Spleen (tissue), 11 donors: ENCODE measurements around the gene GPR158. TPM values are rescaled to one million over a fixed set of nuclear protein-coding genes. Genes with fewer than 3 reads are reported as not detected.

ENCODE experiments used
- DNase-seq: peaks from one replicate; pipeline ENCODE4 v3.0.0-alpha.2; 2020
- H3K27ac ChIP-seq, 8 donors: fragments of 200-600 bp; sonication (generic) in 7 of 8; 1 replicate in 4 of 8; 2 replicates in 4 of 8; pipeline versions ENCODE4 v1.5.0 to v1.8.0; 2016 to 2021; ENCODE audit warnings: inconsistent platforms in 4 of 8, mild to moderate bottlenecking in 4 of 8, moderate library complexity in 1 of 8
- H3K27me3 ChIP-seq, 7 donors: fragments of 200-600 bp; sonication (generic) in 6 of 7; replicated peaks in 1 of 7; 1 replicate in 4 of 7; 2 replicates in 3 of 7; pipeline versions ENCODE4 v1.5.0 to v1.8.0; 2016 to 2021; ENCODE audit warnings: inconsistent platforms in 3 of 7, mild to moderate bottlenecking in 1 of 7
- H3K36me3 ChIP-seq, 6 donors: fragments of 200-600 bp; sonication (generic) in 5 of 6; 1 replicate in 4 of 6; 2 replicates in 2 of 6; pipeline versions ENCODE4 v1.5.0 to v1.8.0; 2016 to 2021; ENCODE audit warnings: inconsistent platforms in 2 of 6
- H3K4me1 ChIP-seq, 6 donors: fragments of 200-600 bp; sonication (generic) in 5 of 6; 1 replicate in 3 of 6; 2 replicates in 3 of 6; pipeline versions ENCODE4 v1.5.0 to v1.8.0; 2016 to 2021; ENCODE audit warnings: inconsistent platforms in 3 of 6
- H3K4me3 ChIP-seq, 8 donors: fragments of 200-600 bp; sonication (generic) in 7 of 8; 1 replicate in 4 of 8; 2 replicates in 4 of 8; pipeline versions ENCODE4 v1.5.0 to v1.8.0; 2016 to 2021; ENCODE audit warnings: inconsistent platforms in 4 of 8, mild to moderate bottlenecking in 4 of 8, moderate library complexity in 2 of 8
- H3K9me3 ChIP-seq, 8 donors: fragments of 200-600 bp; sonication (generic) in 7 of 8; 1 replicate in 4 of 8; 2 replicates in 4 of 8; pipeline versions ENCODE4 v1.5.0 to v1.8.0; 2016 to 2021; ENCODE audit warnings: inconsistent platforms in 4 of 8
- CTCF ChIP-seq, 11 experiments: fragments of 200-600 bp in 7 of 11; fragments of 450-650 bp in 4 of 11; sonication (generic) in 4 of 11; IDR thresholded peaks in 8 of 11; conservative IDR thresholded peaks in 3 of 11; 1 replicate in 7 of 11; 2 replicates in 4 of 11; pipeline versions ENCODE4 v1.4.0 to v1.8.0; 2016 to 2021; ENCODE audit warnings: antibody characterized with exemption in 11 of 11, inconsistent platforms in 4 of 11, mild to moderate bottlenecking in 1 of 11
- POLR2A ChIP-seq, 3 donors: fragments of 450-650 bp; IDR thresholded peaks; one replicate each; pipeline ENCODE4 v1.5.1; 2017; ENCODE audit warnings: antibody characterized with exemption in 3 of 3, mild to moderate bottlenecking in 1 of 3
- POLR2AphosphoS5 ChIP-seq, 3 donors: sonication (generic); formaldehyde crosslinking; IDR thresholded peaks; one replicate each; pipeline ENCODE4 v1.5.1; 2017; ENCODE audit warnings: antibody characterized with exemption in 3 of 3
- WGBS, 5 donors: extraction: QIAGEN DNeasy Blood & Tissue Kit in 3 of 5; methylation state at CpG; one replicate each; pipeline versions ENCODE4 v1.1.5 to v1.1.7; 2013 to 2018; 5-methylcytosine and 5-hydroxymethylcytosine counted together
- intact Hi-C: fragments of 100-400 bp; cut with DNase I; formaldehyde crosslinking; loops from one replicate; pipeline ENCODE4 v1.15.0; 2023; ENCODE audit warnings: low total_unique reads
- polyA plus RNA-seq, 3 donors: library from polyadenylated mRNA; stranded (reverse); fragments of 200-250 nt; gene quantifications; one replicate each; pipeline ENCODE4 v1.2.1, GENCODE V29; 2013
- total RNA-seq, 7 donors: library from RNA; depleted of rRNA in 3 of 7; stranded (reverse); fragments of >200 nt in 3 of 7; fragmentation: NEBNext Ultra II Directional in 4 of 7; extraction: Animal tissue kit (Norgen Biotek cat#: 25700) in 4 of 7; gene quantifications; one replicate each; pipeline versions ENCODE4 v1.1.0 to v1.2.1, GENCODE V29; 2016 to 2021
- donor health status: healthy with polysubstance abuse.
- donor health status: DM: no; HTN: no; CAD: no; lungs with moderate emphysema.
- donor health status: DM: no; HTN: no; CAD: no.
- donor health status: Bipolar disorder and iron deficiency.
- donor health status: healthy.
- donor health status: DM: no; HTN: no; CAD: no.
- donor health status: DM: yes; HTN: yes; CAD: no.

Gene GPR158
- total and polyA plus RNA-seq, 10 donors: 0.03 to 0.79 (median 0.16) TPM

- intact Hi-C loops: no loop called here
- no peak for TF ChIP-seq CTCF (IDR thresholded peaks at IDR 0.05 in 8 of 11, conservative IDR thresholded peaks at IDR 0.05 in 3 of 11)
- no peak for TF ChIP-seq POLR2A (IDR thresholded peaks at IDR 0.05)
- TF ChIP-seq POLR2AphosphoS5 (IDR thresholded peaks at IDR 0.05): no peak
- no peak for DNase-seq
- Histone ChIP-seq H3K27ac (no peak overlapping the region), H3K4me3 (no peak overlapping the region), H3K36me3 (no peaks in the 10 kb centered on the region), H3K4me1 (no peaks in the 10 kb centered on the region), H3K27me3 (no peaks in the 10 kb centered on the region), H3K9me3 (peaks cover 0 to 43% (median 27%) of the 10 kb centered on the region in 8 donors)
- 51 to 73% (median 57%) methylated on average over 2 of the region's 2 CpGs for WGBS, 5 donors
Measured at GRCh38 chr10:25393621-25394020, 218.8 kb downstream of the GPR158 start.

GRCh38 chr10:25398680-25399079, 223.9 kb downstream of the GPR158 start:
- no peak for DNase-seq
- H3K4me1 ChIP-seq: no peaks in the 10 kb centered on the region
- H3K27me3 ChIP-seq: no peaks in the 10 kb centered on the region
- H3K27ac ChIP-seq: no peak overlapping the region
- intact Hi-C loops: no loop called here
- no peaks in the 10 kb centered on the region for H3K36me3 ChIP-seq
- peaks cover 0 to 4% (median 0%) of the 10 kb centered on the region in 8 donors for H3K9me3 ChIP-seq
- no peak for TF ChIP-seq POLR2A (IDR thresholded peaks at IDR 0.05)
- no peak for TF ChIP-seq POLR2AphosphoS5 (IDR thresholded peaks at IDR 0.05)
- no peak for TF ChIP-seq CTCF (IDR thresholded peaks at IDR 0.05 in 8 of 11, conservative IDR thresholded peaks at IDR 0.05 in 3 of 11)
- 47 to 58% (median 50%) methylated on average over 3 of the region's 3 CpGs for WGBS, 5 donors
- no peak overlapping the region for H3K4me3 ChIP-seq

- Histone ChIP-seq H3K27ac (no peak overlapping the region), H3K4me3 (no peak overlapping the region), H3K27me3 (no peaks in the 10 kb centered on the region), H3K36me3 (no peaks in the 10 kb centered on the region), H3K9me3 (no peaks in the 10 kb centered on the region), H3K4me1 (no peaks in the 10 kb centered on the region)
- no peak for TF ChIP-seq CTCF (IDR thresholded peaks at IDR 0.05 in 8 of 11, conservative IDR thresholded peaks at IDR 0.05 in 3 of 11)
- TF ChIP-seq POLR2AphosphoS5 (IDR thresholded peaks at IDR 0.05): no peak
- TF ChIP-seq POLR2A (IDR thresholded peaks at IDR 0.05): no peak
- intact Hi-C loops: no loop called here
- WGBS, 5 donors: 59 to 76% (median 69%) methylated on average over 1 of the region's 1 CpG
- DNase-seq: no peak
Measured at GRCh38 chr10:25405871-25406270, 231.1 kb downstream of the GPR158 start.

GRCh38 chr10:25417611-25418010, 242.8 kb downstream of the GPR158 start:
- 49 to 73% (median 64%) methylated on average over 2 of the region's 2 CpGs for WGBS, 5 donors
- H3K4me1 ChIP-seq: no peaks in the 10 kb centered on the region

More at GRCh38 chr10:25417611-25418010, 242.8 kb downstream of the GPR158 start:
- Histone ChIP-seq H3K9me3 (peaks cover 0 to 12% (median 7%) of the 10 kb centered on the region in 8 donors), H3K4me3 (no peak overlapping the region), H3K27me3 (no peaks in the 10 kb centered on the region), H3K27ac (no peak overlapping the region), H3K36me3 (no peaks in the 10 kb centered on the region)
- no peak for DNase-seq
- intact Hi-C loops: no loop called here
- TF ChIP-seq CTCF (IDR thresholded peaks at IDR 0.05 in 8 of 11, conservative IDR thresholded peaks at IDR 0.05 in 3 of 11): no peak
- no peak for TF ChIP-seq POLR2A (IDR thresholded peaks at IDR 0.05)
- TF ChIP-seq POLR2AphosphoS5 (IDR thresholded peaks at IDR 0.05): no peak
